DND-41 (cell line): ENCODE data around the gene ERH.

Source experiments
- CTCF ChIP-seq: IDR thresholded peaks from 2 replicates; pipeline ENCODE4 v1.5.1; 2012; ENCODE audit warnings: borderline replicate concordance, low read length, moderate library complexity, mild to moderate bottlenecking; ENCODE audit not compliant: poor library complexity, severe bottlenecking; ENCODE audit errors: extremely low read depth
- EZH2 ChIP-seq: IDR thresholded peaks from 3 replicates; pipeline ENCODE4 v1.6.1; 2012; ENCODE audit warnings: borderline replicate concordance, low read depth, mild to moderate bottlenecking, moderate library complexity, low read length, inconsistent platforms; ENCODE audit not compliant: severe bottlenecking

- TF ChIP-seq EZH2 = no peak
- TF ChIP-seq CTCF = no peak
Observed at GRCh38 chr14:69427596-69427995, 29.5 kb upstream of the ERH start.
